ENCODE results near the gene PTPRN2.

DNA sequence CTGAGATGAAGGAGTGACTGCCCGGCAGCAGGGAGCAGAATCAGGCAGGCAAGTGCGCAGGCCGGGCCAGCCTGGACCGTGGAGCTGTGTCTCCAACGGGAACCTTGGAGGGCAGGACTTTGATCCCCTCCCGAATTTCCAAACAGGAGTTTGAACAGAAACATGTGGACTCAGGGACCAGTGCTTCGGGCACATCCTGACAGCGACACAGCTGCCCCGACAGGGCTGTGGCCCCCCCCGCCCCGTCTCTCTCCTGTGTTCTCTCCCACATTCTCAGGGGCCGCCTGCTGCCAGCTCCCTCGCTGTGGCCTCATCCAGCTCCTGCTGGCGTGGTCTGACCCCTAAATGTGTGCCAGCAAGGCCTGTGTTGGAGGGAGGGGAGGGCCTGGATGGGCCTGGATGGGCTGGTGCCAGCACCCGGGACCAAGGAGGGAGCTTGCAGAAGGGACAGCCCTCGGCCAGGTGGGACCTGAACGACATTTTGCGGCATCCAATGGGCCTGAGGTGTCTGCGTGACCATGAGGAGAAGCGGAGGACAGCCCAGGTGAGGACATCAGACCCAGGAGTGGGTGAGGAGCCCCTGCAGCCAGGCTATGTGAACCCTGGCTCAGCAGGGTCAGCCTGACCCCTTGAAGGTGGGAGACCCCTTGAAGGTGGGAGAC lies 1027.9 kb downstream of the PTPRN2 start:
- TF ChIP-seq SP1 (IDR thresholded peaks at IDR 0.05) (no peak), BHLHE40 (IDR thresholded peaks at IDR 0.05; ENCODE audit: borderline replicate concordance) (no peak), FOXA1 (IDR thresholded peaks at IDR 0.05) (no peak), TARDBP (IDR thresholded peaks at IDR 0.05) (no peak)
